22Rv1 (cell line): ENCODE results near the gene TMEM213.

Experiments
- H3K27ac ChIP-seq: fragments of 450-650 bp; 2 replicates; pipeline ENCODE4 v1.5.1; 2017
- CTCF ChIP-seq: fragments of 450-650 bp; IDR thresholded peaks from 2 replicates; pipeline ENCODE4 v1.5.1; 2017; ENCODE audit warnings: mild to moderate bottlenecking
- ZFX ChIP-seq: fragments of 450-650 bp; IDR thresholded peaks from 2 replicates; pipeline ENCODE4 v1.6.1; 2017; ENCODE audit warnings: antibody characterized with exemption, borderline replicate concordance

The TMEM213 gene

GRCh38 chr7:138885383-138886147 is 87.8 kb downstream of the TMEM213 start:
- TF ChIP-seq CTCF (no peak), ZFX (no peak)
- H3K27ac ChIP-seq: no peak overlapping the region

- TF ChIP-seq CTCF: peak; percentile 88
- TF ChIP-seq ZFX: no peak
- peak overlapping the region; percentile 93 for H3K27ac ChIP-seq
Measured at GRCh38 chr7:138886501-138886917, 88.7 kb downstream of the TMEM213 start.

- peak overlapping the region; percentile 93 for H3K27ac ChIP-seq
- TF ChIP-seq ZFX: no peak
- TF ChIP-seq CTCF: no peak
Measured at GRCh38 chr7:138887085-138887710, 89.4 kb downstream of the TMEM213 start.
